ENCODE data around the gene CD80. TPM values are rescaled to one million over a fixed set of nuclear protein-coding genes. Genes with fewer than 3 reads are reported as not detected.

The CD80 gene, protein sequence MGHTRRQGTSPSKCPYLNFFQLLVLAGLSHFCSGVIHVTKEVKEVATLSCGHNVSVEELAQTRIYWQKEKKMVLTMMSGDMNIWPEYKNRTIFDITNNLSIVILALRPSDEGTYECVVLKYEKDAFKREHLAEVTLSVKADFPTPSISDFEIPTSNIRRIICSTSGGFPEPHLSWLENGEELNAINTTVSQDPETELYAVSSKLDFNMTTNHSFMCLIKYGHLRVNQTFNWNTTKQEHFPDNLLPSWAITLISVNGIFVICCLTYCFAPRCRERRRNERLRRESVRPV
- total RNA-seq = not detected in 2 replicates

DNA sequence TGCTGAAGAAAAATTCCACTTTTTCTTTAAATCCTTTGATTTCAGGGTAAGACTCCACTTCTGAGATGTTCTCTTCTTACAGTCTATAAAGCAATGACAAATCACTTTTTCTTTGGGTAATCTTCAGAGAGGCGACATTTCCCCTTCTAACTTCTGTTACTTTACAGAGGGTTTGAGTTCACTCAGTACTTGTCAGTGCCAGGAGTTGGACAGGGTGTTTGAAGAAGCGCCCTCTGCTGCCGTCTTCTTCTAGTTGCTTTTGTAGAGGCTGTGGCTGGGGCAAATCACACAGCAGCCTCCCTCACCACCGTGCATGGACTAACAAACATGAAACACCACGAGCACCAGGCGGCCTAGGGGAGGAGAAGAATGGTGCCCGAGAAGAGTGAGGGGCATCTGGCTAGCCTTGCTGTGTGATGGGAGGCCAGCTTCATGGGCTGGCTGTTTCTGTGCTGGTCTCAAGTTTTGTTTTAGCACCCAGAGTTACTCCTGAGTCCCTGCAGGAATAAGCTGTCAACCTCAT is at the start of gene CD80:
Gene CD80, minus strand, starts transcription at position 174 of the 523 bp plus-strand sequence. CDS start 1,886 bp downstream, outside the sequence.
- FAIRE-seq = no peak
- no peak within 1 kb of the TSS for H3K4me3 ChIP-seq (ENCODE audit: low read depth, low read length)
- H3K27me3 ChIP-seq (ENCODE audit: control insufficient read depth, insufficient read depth, low read length) = peaks cover 3% of the 10 kb centered on the region
- no peaks in the 10 kb centered on the region for H3K36me3 ChIP-seq (ENCODE audit: control insufficient read depth, insufficient read depth, low read length)
- TF ChIP-seq, protein P1, sequence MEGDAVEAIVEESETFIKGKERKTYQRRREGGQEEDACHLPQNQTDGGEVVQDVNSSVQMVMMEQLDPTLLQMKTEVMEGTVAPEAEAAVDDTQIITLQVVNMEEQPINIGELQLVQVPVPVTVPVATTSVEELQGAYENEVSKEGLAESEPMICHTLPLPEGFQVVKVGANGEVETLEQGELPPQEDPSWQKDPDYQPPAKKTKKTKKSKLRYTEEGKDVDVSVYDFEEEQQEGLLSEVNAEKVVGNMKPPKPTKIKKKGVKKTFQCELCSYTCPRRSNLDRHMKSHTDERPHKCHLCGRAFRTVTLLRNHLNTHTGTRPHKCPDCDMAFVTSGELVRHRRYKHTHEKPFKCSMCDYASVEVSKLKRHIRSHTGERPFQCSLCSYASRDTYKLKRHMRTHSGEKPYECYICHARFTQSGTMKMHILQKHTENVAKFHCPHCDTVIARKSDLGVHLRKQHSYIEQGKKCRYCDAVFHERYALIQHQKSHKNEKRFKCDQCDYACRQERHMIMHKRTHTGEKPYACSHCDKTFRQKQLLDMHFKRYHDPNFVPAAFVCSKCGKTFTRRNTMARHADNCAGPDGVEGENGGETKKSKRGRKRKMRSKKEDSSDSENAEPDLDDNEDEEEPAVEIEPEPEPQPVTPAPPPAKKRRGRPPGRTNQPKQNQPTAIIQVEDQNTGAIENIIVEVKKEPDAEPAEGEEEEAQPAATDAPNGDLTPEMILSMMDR (IDR thresholded peaks at IDR 0.05; ENCODE audit: insufficient read depth, low read length, severe bottlenecking) = peak; percentile 54
- DNase-seq (ENCODE audit: low read depth) = peak; percentile 49

DNA sequence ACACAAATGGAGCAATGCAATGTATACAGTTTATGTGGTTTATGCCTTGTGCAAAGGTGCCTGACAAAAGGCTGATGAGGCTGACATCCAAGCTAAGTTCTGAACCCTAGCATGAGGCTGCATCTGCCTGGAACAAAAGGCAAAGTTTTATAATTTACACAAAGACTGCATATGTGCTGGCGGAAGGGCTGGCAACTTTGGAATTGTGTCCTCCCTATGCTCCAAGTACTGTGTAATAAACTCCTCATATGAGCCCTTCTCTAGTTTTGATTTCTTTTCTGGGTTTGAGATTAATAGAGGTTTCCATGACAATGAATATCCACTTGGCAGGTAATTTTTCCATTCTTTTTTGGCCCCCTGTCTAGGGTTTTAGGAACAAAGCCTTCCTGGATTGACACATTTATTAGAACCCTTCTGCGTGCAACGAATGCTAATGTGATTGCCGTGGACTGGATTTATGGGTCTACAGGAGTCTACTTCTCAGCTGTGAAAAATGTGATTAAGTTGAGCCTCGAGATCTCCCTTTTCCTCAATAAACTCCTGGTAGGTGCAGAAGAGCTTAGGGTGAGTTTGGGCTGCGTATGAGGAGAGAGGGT is 49.1 kb upstream of the CD80 start:
- DNase-seq (ENCODE audit: low read depth) (no peak), FAIRE-seq (no peak)
- TF ChIP-seq, protein P1 (IDR thresholded peaks at IDR 0.05; ENCODE audit: insufficient read depth, low read length, severe bottlenecking) = no peak

DNA sequence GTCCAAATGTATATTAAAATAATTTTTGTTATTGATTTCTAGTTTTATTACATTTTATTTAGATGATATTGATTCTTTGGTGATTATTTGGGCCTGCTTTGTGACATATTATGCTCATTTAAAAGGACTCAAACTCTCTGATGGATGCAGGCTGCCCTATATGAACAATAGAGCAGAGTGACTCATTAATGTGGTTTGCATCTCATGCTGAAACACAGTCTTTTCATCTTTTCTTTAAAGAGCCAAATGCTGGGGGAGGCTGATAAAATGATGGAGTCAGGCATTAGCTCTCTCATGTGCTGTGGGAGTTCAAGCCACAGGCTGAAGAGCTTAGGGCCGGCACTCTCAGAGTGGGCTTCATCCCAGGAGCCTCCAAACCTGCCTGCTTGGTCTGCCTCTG is 45.5 kb upstream of the CD80 start:
- Histone ChIP-seq H3K4me3 (ENCODE audit: low read depth, low read length) (no peak overlapping the region), H3K27me3 (ENCODE audit: control insufficient read depth, insufficient read depth, low read length) (peaks cover 2% of the 10 kb centered on the region), H3K36me3 (ENCODE audit: control insufficient read depth, insufficient read depth, low read length) (no peaks in the 10 kb centered on the region)
- TF ChIP-seq, protein P1 (IDR thresholded peaks at IDR 0.05; ENCODE audit: insufficient read depth, low read length, severe bottlenecking) = no peak
- FAIRE-seq (no peak), DNase-seq (ENCODE audit: low read depth) (peak; percentile 42)

More for the DNA sequence above, 49.1 kb upstream of the CD80 start:
- Histone ChIP-seq H3K27me3 (ENCODE audit: control insufficient read depth, insufficient read depth, low read length) (peaks cover 2% of the 10 kb centered on the region), H3K36me3 (ENCODE audit: control insufficient read depth, insufficient read depth, low read length) (no peaks in the 10 kb centered on the region), H3K4me3 (ENCODE audit: low read depth, low read length) (no peak overlapping the region)

DNA sequence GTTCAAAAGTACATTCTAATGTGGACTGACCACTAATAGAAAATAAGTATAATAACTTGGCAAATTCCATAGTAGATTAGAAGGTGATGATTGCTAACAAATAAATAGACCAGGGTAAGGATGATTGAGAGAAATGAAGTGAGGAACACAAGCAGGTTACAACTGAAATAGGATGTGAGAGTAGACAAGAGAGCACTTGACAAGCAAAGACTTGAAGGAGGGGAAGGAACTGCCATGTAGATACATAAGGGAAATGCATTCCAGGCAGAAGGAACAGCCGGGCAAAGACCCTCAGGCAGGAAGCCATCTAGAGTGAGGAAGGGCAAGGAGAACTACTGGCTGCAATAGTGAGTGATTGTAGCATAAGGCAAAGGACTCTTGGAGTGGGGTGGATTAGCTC is 43.3 kb upstream of the CD80 start:
- Histone ChIP-seq H3K27me3 (ENCODE audit: control insufficient read depth, insufficient read depth, low read length) (no peaks in the 10 kb centered on the region), H3K4me3 (ENCODE audit: low read depth, low read length) (no peak overlapping the region), H3K36me3 (ENCODE audit: control insufficient read depth, insufficient read depth, low read length) (no peaks in the 10 kb centered on the region)
- no peak for DNase-seq (ENCODE audit: low read depth)
- no peak for FAIRE-seq
- TF ChIP-seq, protein P1 (IDR thresholded peaks at IDR 0.05; ENCODE audit: insufficient read depth, low read length, severe bottlenecking) = no peak

DNA sequence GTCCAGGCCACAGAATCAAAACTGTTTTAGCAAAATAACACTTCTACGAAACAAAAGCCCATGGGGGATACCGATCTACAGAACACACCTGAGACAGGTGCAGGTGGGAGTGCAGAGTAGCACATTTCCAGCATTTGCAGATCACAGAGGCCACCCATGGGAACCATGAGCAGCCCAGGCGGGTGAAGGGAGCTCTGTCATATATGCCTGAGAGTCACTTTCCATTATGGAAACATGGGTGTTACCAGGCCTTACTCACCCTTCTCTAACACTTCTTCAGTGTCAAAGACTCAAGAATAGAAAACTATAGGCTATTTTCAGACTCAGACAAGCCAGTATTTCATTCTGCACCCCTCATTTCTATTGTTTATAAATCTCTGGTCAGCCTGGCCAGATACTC is 41.7 kb upstream of the CD80 start:
- no peak overlapping the region for H3K4me3 ChIP-seq (ENCODE audit: low read depth, low read length)
- H3K36me3 ChIP-seq (ENCODE audit: control insufficient read depth, insufficient read depth, low read length) = no peaks in the 10 kb centered on the region
- TF ChIP-seq, protein P1 (IDR thresholded peaks at IDR 0.05; ENCODE audit: insufficient read depth, low read length, severe bottlenecking) = no peak
- DNase-seq (ENCODE audit: low read depth) (no peak), FAIRE-seq (no peak)
- H3K27me3 ChIP-seq (ENCODE audit: control insufficient read depth, insufficient read depth, low read length) = no peaks in the 10 kb centered on the region
